ENCODE data around the gene NTPCR.

NTPCR gene

DNA sequence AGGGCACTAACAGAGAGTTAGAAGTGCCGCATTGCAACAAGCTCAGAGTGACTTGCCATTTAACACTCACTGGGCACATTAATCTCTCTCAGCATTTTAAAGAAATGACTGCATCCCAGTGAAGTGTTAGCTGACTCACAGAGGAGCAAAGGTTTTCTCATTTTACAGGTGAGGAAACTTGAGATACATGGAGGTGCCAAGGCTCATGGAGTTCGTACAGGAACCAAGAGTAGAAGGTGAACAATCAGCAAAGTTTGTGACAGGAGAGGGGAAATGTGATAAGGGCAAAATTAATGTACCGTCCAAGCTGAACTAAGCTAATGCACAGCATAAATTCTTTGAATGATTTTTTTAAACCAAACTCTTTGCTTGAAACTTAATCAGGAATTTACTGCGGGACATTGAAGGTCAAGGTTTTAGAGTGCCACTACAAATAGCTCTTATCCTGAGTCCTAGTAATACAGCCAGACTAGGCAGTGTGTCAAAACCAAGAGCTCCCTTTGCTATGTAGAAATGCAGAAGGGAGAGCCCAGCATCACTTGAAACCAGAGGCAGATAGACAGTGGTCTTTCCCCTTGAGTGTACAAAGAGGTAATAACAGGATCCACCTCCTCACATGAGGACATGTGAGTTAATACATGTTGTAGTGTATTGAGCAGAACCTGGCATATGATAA lies 22.4 kb upstream of the NTPCR start:
- no peak for DNase-seq

DNA sequence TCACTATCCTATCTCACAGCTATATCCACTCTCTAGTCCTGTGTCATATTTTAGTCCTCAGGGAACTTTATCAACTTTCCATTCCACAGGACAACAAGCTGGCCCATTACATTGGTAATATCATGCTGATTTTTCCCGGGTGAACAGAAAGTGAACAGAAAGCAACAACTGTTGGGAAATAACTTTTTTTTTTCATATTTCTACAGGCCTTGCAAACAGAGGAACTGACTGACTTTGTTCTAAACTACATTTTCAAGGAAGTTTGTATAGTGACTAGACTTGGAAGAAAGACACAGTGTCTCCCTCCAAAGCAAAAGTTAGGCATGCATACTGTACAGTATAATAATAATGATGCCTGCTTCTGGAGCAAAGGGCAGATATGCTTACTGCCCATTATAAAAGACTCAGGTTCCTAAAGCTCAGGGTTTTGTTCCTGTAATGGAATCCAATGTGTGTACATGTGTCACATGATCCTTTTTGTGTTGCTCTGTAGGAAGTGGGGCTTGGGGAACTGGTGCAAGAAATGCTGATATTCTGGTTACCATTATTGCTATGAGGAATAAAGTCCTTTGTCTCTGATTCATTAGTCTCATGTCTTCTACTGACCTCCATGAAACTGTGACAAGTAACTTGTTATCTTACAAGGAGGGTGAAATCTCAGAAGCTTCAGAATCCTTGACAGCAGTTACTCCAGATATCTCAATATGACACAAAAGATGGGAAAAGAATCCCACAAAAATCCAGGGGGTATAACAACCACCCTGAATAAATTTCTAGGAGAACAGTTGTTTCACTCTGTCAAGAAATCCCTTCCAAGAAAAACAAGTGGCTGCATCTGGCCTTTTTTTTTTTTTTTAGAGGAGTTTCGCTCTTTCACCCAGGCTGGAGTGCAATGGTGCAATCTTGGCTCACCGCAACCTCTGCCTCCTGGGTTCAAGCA lies 17.7 kb upstream of the NTPCR start:
- DNase-seq: no peak

DNA sequence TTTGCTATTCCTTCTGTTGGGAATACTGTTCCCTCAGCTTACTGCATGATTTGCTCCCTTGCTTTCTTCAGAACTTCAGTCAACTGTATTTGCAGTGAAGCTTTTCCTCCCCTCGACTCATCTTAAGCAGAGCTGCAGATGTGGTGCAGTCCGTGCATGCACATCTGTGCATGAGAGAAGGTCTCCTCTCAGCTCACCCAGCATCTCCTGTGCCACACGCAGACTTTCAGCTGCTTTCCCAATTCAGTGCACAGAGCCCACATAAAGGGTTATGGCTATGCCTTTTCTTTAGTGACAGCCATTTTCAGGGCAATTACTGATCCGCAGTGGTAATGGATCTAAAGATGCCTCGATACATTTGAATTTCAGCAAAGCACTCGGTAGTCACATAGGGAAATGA lies 13.5 kb upstream of the NTPCR start:
- DNase-seq: no peak

DNA sequence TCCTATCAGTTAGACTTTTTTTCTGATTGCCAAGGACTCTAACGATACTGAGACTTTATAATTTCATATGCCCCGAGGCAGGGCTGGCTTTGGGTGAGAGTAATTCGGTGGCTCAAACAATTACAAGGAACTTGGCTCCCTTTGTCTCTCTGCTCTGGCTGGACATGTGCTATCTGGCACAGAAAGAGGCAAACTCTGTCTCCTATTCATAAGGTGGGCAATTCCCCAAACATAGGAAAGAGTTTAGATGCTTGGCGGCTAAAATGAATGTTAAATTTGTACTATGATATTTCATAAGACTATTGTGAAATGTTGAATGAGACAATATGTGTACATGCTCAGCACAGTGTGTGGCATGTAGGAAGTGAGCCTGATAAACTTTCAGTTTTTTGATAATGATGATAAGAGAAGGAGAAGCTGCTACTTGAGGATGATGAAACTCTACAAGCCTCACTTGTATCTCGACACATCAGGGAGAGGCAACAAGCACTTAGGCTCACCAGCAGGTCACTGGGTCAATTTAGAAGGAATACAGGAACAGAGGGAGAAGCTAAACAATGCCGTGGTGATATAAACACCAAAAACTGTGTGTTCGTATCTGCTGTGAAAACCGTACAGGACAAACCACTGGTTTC lies 12.6 kb upstream of the NTPCR start:
- DNase-seq: no peak

DNA sequence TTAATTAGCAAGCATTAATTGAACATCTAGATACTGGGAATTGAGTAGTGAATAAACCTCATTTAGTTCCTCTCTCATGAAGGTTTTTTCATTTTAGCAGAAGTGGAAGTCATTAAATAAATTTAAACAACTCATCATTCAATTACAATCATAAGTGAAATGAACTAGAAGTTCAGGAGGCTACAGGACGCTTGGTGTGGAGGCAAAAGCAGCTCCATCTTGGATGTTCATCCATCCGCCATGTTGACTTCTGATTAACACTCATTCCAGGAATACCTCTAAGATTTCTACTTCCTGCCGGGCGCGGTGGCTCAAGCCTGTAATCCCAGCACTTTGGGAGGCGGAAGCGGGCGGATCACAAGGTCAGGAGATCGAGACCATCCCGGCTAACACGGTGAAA lies 11.5 kb upstream of the NTPCR start:
- DNase-seq: no peak

DNA sequence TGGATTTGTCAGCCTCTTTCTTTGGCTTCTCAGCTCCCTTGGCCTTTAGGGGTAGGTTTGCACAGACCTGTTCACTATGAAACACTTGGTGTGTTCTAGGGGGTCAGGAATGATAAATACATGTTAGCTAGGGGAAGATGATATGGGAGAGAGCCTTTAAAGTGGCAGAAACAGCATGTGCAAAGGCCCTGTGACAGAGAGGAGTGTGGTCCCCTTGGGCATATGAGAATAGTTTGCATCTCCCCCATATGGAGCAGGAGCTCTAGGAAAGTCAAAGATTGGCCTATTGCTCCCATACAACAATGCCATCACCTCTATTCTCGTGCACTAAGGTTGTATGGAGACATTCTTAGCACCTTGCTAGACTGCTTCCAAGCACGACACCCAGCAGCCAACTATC lies 10.7 kb upstream of the NTPCR start:
- no peak for DNase-seq

DNA sequence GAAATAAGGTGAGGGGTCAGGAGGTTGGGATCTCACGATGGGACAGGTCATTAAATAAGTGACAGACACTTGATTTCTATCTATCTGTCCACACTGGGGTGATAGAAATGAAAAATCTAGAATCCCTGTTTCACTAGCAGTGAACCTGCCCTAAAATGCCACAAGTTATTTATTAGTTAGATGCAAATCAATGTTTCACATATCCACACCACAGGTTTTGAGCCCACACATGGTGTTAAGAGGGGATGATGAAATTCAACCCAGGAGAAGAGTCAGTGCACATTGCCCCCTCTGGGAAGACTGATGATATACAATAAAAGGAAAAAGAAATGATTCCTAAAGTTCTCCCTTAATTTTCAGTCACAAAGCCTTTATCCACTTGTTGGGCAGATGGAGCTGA lies 10.1 kb upstream of the NTPCR start:
- no peak for DNase-seq

DNA sequence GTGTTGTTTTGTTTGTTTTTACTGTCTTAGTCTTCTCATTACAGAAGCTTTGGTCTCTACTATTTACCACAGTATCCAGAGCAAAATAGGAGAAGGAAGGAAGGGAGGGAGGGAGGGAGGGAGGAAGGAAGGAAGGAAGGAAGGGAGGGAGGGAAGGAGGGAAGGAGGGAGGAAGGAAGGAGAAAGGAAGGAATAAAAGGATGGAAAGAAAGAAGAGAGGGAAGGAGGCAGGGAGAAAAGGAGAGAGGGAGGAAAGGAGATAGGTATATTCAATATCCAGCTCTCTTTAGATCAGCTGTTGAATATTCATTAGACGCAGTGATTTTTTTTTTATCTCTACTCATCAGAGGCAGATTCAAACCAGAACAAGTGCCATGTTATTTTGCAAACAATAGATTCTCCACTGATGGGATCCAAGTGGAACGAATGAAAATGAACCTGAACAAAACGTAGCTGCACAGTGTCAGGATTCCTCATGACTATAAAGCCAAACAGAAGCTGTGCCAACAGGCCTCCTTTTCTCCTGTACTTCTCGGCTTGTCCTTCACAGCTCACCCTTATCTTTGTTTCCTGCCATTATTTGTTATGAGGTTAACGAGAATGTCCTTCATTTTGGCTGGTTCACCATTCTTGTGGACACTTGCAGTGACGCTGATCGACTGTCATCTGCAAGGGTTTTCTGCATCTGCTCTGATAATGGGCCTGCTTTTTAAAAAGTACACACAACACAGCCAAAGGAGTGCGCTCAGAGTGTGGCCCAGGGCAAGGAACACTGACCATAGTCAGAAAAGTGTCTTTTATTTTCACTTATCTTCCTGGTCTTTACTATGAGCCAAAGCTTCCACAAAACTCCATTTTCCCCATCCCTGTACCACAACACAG lies 7.8 kb upstream of the NTPCR start:
- DNase-seq: no peak

DNA sequence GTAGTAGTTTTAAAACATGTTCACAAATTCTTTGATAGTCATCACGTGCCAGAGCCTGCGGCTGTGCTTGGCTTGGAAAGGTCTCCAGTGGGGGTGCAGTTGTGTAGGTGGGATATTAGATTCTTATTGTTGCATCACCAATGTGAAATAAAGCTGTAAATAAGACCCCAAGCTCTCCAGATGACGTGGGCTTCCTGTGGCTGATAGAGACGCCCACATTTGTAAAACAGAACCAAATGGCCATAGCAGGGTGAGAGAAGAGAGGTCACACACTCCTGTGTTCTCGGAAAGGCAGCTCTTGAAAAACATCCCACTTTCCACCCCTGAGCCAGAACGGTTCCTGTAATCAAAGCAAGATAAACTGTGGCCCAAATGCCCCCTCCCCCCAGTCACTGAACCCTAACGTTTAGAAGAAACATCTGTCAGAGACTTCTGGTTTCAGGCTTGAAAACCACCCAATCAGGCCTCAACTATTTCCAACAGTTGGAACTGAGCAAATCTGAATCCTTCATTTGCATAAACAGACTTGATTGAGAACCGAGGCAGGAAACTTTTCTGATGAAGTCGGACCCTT lies 6.6 kb upstream of the NTPCR start:
- DNase-seq: no peak

DNA sequence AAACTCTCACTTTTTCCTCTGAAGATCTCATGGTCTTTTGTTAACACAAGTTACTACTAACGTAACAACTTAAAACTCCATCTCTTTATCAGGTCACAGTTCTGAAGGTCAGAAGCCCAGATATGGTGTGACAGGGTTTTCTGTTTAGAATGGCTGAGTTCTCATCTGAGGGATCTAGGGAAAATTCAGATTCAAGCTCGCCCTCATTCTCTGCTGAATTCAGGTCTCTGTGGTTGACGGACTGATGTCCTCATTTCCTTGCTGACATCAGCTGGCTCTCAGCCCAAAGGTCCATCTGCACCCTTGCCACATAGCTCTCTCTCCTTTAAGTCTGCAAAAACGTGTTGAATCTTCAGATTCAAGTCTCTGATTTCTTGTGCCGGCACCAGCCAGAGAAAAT lies 6.1 kb upstream of the NTPCR start:
- no peak for DNase-seq

DNA sequence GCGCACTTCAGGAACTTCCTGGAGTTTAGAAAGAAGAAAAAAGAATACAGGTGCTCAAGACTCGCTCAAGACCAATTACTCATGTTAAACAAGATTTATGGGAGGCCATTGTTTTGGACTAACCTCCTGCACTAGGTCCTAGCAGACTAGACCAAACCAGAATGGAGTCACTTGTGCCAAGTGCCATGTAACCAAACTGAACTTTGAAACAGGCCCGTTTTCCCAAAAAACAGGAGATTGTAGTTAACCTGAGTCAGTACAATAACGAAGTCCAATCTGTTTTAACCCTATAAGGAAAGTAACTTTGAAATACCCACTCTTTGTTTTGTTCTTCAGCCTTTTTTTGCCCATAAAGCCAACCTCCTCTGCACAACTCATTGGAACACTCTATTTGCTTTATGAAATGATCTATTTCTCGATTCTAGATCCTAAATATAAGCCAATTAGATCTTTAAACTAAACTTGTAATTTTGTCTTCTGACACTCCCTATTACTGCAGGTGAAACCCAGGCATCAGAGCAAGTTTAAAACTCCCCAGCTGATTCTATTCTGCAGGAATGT lies 695 bp upstream of the NTPCR start:
- no peak for DNase-seq

DNA sequence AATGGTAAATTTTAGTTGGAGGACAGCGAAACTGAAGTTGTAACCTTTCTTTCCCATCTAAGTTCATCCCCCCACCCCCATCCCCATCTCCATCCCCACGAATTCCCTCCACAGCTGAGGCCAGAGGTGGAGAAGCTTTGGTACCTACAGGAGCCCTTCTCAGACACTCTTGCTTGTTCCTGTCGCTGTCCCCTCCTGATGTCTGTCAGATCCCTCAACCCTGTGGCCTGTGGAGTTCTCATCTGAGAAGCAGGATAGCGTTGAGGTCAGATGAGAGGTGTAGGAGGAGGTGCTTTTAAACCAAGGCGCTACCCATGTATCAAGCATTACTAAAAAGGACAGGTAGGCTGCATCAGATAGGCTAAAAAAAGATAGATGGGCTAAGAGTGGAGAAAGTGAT lies 769 bp downstream of the NTPCR start:
- DNase-seq: no peak

DNA sequence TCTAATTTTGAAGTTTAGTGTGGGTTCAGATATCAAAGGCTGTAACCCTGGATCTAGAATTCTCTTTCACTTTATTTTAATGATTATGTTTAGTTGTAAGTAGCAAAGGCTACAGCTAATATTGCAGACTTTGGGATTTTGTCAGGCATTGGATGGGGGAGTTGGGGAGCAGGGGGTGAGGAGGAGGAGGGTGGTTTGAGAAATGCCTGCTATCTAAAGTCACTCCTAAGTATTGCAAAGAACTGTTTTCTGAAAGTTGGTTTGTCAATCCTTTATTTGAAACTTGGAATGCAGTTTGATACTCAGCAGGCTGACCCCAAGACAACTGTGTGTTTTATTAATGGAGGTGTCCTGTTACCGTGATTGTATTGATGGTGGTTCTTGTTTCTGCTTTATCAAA lies 1.2 kb downstream of the NTPCR start:
- DNase-seq: no peak

DNA sequence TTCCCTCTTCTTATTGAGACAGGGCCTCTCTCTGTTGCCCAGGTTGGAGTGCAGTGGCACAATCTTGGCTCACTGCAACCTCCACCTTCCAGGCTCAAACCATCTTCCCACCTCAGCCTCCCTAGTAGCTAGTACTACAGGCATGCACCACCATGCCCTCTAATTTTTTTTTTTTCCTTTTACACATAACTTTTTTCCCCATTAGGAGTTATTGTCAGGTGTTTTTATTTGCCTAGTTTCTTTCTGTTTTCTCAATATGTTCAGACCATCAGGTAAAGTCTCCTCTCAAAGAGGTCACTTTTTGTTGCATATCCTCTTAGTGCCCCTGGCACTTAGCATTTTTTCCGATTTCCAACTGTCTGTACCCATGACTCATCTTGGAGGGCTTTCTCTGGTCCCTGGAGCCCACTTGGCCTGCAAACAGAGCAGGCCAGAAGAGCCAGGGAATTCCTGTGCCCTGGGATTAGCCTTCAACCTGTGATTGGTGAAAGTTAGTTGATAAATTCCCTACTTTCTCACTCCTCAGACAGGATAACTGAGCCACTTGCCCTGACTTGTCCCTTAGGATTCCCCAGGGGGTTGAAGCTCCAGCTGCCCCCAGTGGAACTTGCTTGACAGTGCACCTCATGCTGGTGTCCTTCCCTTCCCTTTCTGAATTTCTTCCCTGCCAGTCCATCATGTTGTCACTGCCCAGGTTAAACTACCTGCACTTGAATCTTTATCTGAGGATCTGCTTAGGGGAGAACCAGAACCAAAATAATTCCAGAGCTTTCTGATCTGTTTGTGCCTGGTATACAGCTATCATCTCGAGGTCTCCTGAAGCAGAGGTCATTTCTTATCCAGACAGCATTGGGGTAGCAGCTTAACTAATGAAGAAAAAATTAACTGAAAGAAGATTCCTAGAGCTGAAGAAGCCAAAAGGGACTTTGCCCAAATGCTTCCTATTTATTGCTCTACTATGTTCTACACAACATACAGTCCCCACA lies 2.4 kb downstream of the NTPCR start:
- no peak for DNase-seq

DNA sequence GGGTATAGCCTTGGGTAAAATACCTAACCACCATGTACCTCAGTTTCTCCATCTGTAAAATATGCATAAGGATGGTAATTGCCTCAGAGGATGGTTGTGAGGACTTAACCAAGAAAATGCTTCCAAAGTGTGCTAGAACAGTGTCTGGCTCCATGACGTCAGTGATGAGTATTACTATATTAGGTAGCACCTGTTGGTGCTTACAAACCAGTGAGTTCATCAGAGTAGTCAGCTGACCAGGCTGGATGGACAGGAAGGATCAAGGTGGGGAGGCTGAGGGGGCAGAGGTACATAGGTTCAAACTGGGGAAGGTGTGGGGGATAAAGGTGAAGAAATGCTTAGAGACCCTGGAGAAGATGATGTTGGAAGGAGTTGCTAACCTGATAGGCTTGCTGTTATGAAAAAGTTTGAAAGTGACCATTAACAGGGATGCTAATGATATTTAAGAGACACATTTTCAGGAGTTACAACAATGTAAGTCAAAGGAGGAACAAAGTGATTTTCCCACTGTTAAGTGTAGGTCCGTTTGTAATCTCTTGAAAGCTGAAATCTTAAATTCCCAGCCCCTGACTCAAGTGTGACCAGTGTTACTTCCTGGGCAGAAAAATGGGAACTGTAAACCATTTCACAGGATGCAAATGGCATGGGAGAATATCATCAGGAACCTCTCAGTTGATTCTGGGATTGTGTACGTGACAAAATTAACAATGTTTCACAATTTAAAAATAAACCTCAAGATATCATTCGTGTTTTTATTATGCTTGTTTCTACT lies 4.4 kb downstream of the NTPCR start:
- DNase-seq: no peak

DNA sequence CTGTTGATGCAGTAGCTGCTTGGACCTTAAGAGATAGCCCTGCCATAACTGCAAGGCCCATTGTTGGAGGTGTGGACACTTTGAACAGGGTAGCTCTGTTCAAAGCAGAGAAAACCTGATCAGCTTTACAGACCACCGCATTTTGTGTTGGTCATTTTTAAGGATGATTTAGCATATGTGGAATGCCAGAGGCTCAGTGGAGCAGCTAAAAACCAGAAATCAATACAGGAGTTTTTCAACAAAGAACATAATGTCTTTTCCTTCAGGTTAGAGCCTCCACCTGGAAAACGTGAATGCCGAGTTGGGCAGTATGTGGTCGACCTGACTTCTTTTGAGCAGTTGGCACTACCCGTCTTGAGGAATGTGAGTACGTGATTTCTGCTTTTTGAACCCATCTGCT lies 5.7 kb downstream of the NTPCR start:
- no peak for DNase-seq

DNA sequence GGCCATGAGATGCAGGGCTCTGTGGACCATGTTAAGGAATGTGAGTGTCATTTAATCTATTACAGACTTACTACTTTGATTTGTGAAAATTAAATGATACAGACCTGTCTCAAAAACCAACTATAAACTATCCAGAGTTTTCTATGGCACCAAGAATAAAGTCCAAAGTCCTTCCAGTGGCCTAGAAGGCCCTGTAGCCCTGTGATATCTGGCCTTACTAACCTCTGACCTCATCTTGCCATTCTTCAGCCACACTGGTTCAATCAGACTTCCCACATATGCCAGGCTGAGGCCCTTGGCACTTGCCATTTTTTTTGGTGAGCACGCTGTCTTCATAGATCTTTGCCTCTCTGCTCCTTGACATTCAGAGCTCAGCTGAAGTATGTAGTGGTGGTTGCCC lies 7.7 kb downstream of the NTPCR start:
- no peak for DNase-seq

DNA sequence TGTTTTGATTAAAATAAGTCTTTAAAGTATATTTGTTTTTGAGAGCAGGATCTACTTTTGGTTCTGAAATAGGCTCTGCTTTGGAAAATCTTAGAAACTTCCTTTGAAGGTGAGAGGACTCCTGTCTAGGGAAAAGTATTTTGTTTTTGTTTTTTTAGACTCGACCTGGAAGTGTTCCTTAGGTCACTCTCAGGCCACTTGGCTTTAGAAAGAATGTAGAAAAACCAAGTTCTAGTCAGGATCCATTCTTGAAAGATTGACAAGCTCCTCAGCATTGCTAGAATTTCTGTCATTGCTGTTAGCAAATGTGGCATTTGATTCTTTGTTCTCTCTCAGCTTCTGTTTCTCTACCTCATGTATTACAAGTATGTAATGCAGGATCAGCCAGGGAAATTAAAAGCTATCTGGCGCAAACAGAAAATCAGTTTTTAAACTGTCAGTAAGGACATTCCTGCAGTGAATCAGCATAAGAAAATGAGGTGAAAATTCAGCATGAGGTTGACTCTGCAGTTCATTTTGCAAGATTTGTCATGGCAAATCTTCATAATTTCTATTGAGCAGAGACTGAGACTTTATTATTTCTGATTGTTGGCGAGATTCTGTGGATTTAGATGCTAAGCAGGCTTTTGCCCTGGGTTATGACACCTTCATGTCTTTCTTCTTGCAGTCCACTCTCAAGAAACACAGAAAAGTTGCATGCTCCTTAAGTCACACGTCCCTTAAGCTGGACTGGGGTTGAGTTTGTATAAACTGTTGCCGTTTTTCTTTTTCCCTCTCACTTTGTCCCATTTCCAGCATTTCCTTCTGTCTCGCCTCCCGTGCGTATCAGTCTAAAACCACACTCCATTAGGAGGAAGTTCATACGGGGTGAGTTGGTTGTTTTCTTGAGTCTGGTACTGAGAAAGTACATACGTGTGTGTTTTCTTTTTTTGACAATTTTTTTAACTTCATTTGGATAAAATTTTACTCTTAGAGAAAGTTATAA lies 12.6 kb downstream of the NTPCR start:
- DNase-seq: no peak

DNA sequence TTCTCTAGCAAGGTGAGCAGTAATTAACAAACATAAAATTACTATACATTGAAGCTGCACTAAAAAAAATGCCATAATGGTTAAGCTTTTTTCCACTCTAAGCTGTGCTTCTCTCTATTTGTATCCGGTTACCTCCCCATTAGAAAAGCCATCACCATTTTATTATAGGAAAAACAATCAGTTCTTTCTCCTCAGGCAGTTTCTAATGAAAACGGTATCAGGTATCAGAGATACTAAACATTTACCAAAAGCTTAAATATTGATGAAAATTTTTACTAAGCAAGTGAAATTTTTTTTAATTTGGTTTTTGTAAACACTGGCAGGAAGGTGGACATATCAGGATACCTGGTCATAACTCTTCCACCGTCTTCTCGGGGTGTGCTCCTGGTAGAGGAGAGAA lies 14.2 kb downstream of the NTPCR start:
- DNase-seq: no peak
